ENCODE data around the gene HOXD11.

Gene HOXD11

DNA sequence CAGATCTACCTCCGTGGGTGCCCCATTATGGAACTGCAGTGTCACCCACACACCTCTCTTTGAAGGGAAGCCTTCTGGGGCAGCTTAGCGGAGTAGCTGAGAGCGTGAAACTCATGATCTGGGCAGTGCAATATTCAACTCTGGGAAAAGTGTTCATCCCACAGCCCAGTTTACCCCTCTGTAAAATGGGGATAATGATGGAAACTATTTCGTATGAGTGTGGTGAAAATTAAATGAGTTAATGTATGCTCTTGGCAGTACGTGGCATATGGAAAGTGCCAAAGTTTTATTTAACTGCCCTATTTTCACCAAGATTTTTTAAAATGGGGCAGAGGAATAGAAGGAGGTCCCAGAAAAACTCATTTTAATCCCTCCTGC lies 34.8 kb upstream of the HOXD11 start:
- H4K20me1 ChIP-seq (ENCODE audit: insufficient read depth, low read length) = no peaks in the 10 kb centered on the region
- H3K79me2 ChIP-seq (ENCODE audit: insufficient read depth, low read length) = no peaks in the 10 kb centered on the region
- no peaks in the 10 kb centered on the region for H3K9me3 ChIP-seq (ENCODE audit: insufficient read depth, low read length, severe bottlenecking)
- H3K27ac ChIP-seq (ENCODE audit: low read length) = no peak overlapping the region
- H3K9ac ChIP-seq (ENCODE audit: low read depth, low read length) = no peak overlapping the region
- no peak for ATAC-seq (ENCODE audit: insufficient read depth, low read depth)
- TF ChIP-seq, protein P1, sequence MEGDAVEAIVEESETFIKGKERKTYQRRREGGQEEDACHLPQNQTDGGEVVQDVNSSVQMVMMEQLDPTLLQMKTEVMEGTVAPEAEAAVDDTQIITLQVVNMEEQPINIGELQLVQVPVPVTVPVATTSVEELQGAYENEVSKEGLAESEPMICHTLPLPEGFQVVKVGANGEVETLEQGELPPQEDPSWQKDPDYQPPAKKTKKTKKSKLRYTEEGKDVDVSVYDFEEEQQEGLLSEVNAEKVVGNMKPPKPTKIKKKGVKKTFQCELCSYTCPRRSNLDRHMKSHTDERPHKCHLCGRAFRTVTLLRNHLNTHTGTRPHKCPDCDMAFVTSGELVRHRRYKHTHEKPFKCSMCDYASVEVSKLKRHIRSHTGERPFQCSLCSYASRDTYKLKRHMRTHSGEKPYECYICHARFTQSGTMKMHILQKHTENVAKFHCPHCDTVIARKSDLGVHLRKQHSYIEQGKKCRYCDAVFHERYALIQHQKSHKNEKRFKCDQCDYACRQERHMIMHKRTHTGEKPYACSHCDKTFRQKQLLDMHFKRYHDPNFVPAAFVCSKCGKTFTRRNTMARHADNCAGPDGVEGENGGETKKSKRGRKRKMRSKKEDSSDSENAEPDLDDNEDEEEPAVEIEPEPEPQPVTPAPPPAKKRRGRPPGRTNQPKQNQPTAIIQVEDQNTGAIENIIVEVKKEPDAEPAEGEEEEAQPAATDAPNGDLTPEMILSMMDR (IDR thresholded peaks at IDR 0.05; ENCODE audit: borderline replicate concordance, extremely low read depth, low read length, poor library complexity, severe bottlenecking) = no peak
- TF ChIP-seq EZH2 (IDR thresholded peaks at IDR 0.05; ENCODE audit: borderline replicate concordance, low read depth, low read length, severe bottlenecking) = no peak
- H3K4me3 ChIP-seq (ENCODE audit: low read depth in 1 of 2, low read length in 2 of 2) = no peak overlapping the region
- no peaks in the 10 kb centered on the region for H3K36me3 ChIP-seq (ENCODE audit: insufficient read depth, low read length)
- no peak overlapping the region for H3K4me2 ChIP-seq (ENCODE audit: insufficient read depth, low read length)
- no peaks in the 10 kb centered on the region for H3K4me1 ChIP-seq (ENCODE audit: insufficient read depth, low read length)
- H2AFZ ChIP-seq (ENCODE audit: low read depth, low read length) = no peak overlapping the region
- peaks cover 26% of the 10 kb centered on the region for H3K27me3 ChIP-seq (ENCODE audit: insufficient read depth, low read length, poor library complexity)
- no peak for DNase-seq

DNA sequence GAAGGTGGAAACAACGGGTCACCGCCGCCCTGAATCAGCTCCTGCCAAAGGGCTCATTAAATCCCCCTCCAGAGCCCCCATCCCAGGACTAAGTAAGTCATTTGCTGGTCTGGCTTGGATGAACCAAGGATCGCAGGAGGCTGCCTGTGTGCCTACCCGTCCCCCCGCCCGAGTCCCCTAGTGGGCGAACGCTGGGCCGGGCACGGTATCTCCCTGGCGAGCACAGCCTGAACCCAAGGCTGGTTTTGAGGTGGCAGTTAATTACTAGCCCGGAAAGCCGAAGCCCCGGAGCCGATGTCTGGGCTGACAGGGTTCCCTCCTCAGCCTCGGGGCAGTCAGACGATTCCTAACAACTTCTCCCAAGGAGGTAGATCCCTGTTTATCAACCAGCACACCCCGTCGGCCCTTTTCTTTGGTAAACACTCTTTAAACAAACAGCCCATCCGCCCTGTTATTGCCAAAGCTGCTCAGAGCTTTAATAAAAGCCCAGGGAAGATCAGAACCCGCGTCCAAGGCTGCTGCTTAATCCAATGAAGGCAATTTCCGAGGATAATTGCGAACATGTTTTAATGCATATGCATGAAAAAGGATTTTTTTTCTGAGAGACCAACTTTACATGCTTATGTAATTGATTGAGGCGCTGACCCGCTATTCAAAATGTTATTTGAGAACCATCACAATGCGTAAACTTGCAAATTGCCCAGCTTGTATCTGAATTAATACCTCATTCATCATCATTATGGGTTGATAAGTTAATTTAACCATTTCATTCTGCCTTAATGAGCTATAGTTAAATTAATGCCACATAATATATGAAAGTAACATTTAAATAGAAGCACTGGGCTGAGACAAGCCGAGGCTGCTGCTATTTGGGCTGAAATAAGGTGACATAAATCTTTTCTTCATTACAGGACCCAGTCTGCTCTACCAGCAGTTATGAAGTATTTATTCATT lies 33.9 kb upstream of the HOXD11 start:
- Histone ChIP-seq H3K36me3 (ENCODE audit: insufficient read depth, low read length) (no peaks in the 10 kb centered on the region), H4K20me1 (ENCODE audit: insufficient read depth, low read length) (no peaks in the 10 kb centered on the region), H3K4me3 (ENCODE audit: low read depth in 1 of 2, low read length in 2 of 2) (no peak overlapping the region), H3K9ac (ENCODE audit: low read depth, low read length) (no peak overlapping the region), H3K27me3 (ENCODE audit: insufficient read depth, low read length, poor library complexity) (peaks cover 26% of the 10 kb centered on the region), H3K4me2 (ENCODE audit: insufficient read depth, low read length) (no peak overlapping the region), H3K9me3 (ENCODE audit: insufficient read depth, low read length, severe bottlenecking) (no peaks in the 10 kb centered on the region), H2AFZ (ENCODE audit: low read depth, low read length) (no peak overlapping the region), H3K79me2 (ENCODE audit: insufficient read depth, low read length) (no peaks in the 10 kb centered on the region), H3K4me1 (ENCODE audit: insufficient read depth, low read length) (no peaks in the 10 kb centered on the region), H3K27ac (ENCODE audit: low read length) (no peak overlapping the region)
- ATAC-seq (ENCODE audit: insufficient read depth, low read depth) (no peak), DNase-seq (no peak)
- TF ChIP-seq, protein P1 (IDR thresholded peaks at IDR 0.05; ENCODE audit: borderline replicate concordance, extremely low read depth, low read length, poor library complexity, severe bottlenecking) = no peak
- TF ChIP-seq EZH2 (IDR thresholded peaks at IDR 0.05; ENCODE audit: borderline replicate concordance, low read depth, low read length, severe bottlenecking) = no peak

DNA sequence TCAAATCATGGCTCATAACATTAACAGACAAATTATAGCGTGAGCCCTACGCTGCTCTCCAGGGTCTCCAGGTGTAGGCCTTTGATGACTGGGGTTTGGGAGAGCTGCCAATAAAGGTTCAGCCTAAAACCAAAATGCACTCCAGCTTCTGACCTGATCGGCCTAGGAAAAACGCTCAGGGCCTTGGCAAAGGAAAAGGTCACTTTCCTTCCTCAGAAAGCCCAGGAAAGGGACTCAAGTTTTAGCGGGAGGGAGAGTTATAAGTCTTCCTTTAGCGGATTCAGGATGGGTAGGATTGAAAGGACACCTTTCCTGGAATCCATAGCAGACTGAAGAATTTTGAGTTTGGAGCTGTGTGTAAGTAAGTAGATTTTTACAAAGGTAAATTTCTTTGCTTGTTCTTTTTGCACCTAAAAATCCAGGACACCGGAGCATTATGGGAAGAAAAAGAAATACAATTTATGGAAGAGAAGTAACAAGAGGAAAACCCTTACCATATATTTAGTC lies 32.1 kb upstream of the HOXD11 start:
- Histone ChIP-seq H3K4me2 (ENCODE audit: insufficient read depth, low read length) (no peak overlapping the region), H3K27me3 (ENCODE audit: insufficient read depth, low read length, poor library complexity) (peaks cover 26% of the 10 kb centered on the region), H3K27ac (ENCODE audit: low read length) (no peak overlapping the region), H3K36me3 (ENCODE audit: insufficient read depth, low read length) (no peaks in the 10 kb centered on the region), H3K9ac (ENCODE audit: low read depth, low read length) (no peak overlapping the region), H3K4me3 (ENCODE audit: low read depth in 1 of 2, low read length in 2 of 2) (no peak overlapping the region), H3K9me3 (ENCODE audit: insufficient read depth, low read length, severe bottlenecking) (no peaks in the 10 kb centered on the region), H3K79me2 (ENCODE audit: insufficient read depth, low read length) (no peaks in the 10 kb centered on the region), H4K20me1 (ENCODE audit: insufficient read depth, low read length) (no peaks in the 10 kb centered on the region), H2AFZ (ENCODE audit: low read depth, low read length) (no peak overlapping the region), H3K4me1 (ENCODE audit: insufficient read depth, low read length) (no peaks in the 10 kb centered on the region)
- TF ChIP-seq EZH2 (IDR thresholded peaks at IDR 0.05; ENCODE audit: borderline replicate concordance, low read depth, low read length, severe bottlenecking) = no peak
- TF ChIP-seq, protein P1 (IDR thresholded peaks at IDR 0.05; ENCODE audit: borderline replicate concordance, extremely low read depth, low read length, poor library complexity, severe bottlenecking) = no peak
- ATAC-seq (ENCODE audit: insufficient read depth, low read depth) = no peak
- DNase-seq = no peak

All from DND-41 (cell line).